GM21723 (cell line): Measurements from ENCODE around the gene LACRT.

ENCODE experiments used
- ATAC-seq: cut with Tn5 transposase; IDR thresholded peaks from one replicate; pipeline ENCODE4 v1.9.1; 2021; ENCODE audit warnings: mild to moderate bottlenecking, moderate library complexity; ENCODE audit not compliant: unreplicated experiment

LACRT gene

DNA sequence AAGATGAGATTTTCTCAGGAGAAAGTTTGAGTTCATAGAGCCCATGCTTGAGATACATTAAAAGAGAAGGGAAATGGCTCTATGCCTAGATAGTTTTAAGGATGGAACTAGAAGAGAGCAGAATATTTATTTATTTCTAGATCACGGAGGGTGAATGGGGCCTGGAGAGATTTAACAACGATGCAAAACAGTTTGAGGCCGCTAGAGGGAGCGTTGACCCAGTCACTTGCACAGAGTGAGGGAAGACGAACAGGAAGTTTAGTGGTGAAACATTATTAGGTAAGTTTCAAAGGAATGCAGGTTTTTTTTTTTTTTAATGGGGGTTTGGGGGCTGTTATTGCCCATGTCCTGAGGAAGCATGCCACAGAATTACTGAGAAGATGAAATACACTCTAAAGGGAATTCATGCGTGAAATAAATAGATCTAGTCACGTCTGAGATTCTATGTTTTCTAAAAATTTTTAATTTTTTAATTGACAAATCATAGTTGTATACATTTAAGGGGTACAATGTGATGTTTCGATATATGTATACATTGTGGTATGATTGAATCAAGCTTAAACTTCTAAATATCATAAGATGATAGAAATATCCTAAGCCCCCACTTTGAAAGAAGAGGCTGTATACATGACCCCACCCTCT lies 31.4 kb downstream of the LACRT start:
- ATAC-seq, result peak; percentile 97

DNA sequence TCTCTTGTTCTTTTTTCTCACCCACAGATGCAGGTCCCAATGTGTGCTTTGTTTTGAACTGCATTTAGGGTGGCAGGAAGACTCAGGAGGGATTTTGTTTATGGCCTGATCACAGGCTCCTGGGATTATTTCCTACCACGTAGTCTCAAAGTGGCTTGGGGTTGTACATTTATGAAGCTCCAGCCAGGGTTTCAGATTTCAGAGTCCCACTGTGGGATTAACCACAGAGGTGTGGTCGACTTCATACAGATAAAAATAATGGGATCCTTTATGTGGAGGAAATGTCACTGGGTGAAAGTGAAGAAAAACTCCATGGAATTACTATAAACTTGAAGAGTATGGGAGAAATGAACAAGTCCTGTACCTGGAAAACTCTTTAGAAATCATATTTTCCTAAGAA lies 32.0 kb downstream of the LACRT start:
- ATAC-seq, result no peak

DNA sequence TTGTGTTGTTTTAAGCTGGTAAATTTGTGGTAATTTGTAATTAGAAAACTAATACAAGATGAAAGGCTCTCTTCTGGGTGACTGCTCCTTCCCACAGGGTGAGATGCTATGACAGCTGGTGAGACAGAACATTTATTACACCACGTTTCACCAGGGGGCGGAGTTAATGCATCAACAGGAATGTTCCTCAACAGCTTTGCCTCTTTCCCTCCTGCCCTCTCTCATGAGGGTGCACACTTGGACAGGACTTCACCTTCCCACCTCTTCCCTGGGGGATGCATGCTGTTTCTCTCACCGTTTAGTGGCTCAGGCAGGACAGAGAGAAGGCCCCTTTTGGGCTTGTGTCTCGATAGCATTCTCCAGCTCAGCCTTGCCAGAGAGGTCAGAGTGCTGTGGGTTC lies 32.9 kb downstream of the LACRT start:
- ATAC-seq, result no peak

DNA sequence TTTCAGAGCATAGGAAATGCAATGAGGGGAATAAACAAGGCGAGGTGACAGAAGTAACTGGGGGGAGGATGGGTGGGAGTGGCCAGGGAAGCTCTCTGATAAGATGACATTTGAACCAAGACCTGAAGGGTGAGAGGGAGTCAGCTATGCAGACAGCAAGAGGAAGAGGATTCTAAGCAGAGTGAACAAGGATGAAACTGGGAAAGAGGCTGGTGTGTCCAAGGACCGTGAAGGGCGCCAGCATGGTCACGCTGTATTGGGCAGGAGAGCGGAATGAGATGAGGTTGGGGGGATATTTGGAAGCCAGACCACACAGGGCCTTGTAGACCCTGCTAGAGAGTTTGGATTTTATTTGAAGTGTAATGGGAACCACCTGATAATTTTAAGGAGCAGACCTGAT lies 35.7 kb downstream of the LACRT start:
- ATAC-seq, result no peak

DNA sequence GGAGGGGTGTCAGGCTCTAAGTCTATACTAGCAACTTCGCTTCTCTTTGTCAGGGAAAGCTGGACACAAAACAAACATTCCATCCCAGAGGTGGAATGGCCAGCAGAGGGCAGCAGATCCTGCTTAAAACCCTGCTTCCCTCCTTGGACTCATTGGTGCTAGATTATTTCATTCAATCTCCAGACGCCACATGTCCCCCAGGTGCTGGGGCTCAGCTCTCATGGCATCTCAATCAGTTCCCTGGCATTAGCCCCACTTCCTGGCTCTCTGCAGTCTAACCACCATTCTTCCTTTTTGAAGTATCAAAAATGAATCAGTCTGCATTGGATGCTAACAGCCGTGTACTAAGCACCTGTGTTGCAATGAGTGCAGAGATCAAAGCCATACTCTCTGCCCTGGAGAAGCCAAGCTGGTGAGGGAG lies 38.2 kb downstream of the LACRT start:
- ATAC-seq, result peak; percentile 57

GRCh38 chr12:54595471-54595870 lies 39.2 kb downstream of the LACRT start:
- no peak for ATAC-seq

DNA sequence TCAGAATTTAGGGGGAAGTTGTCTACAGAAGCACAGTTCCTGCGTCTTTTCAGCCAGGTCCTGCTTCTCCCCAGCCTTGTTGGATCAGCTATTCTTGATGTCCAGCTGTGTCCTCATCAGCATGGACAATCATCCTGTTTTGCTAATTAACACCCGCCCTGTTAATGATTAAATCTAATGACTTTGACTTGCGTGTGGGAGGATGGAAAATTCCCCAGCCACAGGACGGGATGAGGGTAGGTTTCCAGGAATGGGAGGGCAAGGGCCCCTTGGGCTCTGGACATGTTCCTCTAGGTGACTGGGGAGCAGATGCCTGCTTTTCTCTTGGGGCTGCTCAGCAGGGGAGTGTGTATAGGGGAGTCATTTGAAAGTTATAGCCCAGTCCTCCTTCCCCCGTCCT lies 41.0 kb downstream of the LACRT start:
- ATAC-seq, result no peak

- ATAC-seq, result no peak
Measured at GRCh38 chr12:54593135-54593534, 41.6 kb downstream of the LACRT start.

DNA sequence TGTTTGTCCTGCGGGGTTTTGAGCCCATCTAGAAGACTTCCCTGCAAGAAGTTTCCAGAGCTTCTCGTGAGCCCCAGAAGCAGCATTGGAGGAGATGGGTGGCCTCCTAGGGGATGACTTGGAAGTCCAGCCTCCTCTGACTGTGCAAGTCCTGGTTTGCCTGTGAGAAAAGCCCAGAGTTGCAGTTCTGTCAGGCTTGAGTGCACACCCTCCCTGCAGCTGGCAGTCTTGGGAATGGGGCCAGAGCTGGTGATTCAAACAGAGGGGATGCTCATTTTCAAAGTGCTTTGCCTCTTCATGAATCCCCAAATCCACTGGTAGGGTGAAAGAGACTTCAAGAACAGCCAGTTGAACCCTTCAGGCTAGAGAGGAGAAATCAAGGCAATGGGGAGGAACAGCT lies 42.4 kb downstream of the LACRT start:
- ATAC-seq, result no peak

- no peak for ATAC-seq
Measured at GRCh38 chr12:54590978-54591591, 43.6 kb downstream of the LACRT start.

DNA sequence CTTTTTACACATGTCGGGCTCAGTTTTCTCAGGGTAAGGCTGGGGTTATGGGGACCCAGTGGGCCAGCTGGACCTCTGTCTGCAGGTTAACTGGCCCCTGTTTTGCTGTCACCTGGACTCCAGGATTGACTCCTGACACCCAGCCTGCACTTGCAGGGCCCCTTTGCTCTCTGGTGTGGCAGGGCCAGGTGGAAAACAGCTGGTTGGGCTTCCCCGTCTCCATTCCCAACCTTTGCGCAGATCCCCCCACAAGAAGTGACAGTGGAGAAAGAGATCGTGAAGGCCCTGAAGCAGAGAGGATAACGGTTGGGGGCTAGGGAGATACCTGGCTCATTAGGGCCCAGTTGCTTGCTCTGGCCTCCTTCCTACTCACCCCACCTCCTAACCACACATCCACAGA lies 44.7 kb downstream of the LACRT start:
- no peak for ATAC-seq

GRCh38 chr12:54588890-54589267 lies 45.8 kb downstream of the LACRT start:
- no peak for ATAC-seq

- no peak for ATAC-seq
Measured at GRCh38 chr12:54588110-54588889, 46.4 kb downstream of the LACRT start, which contains the start of gene PPP1R1A. PPP1R1A (minus strand) TSS chr12:54588659; CDS start chr12:54588488, 171 bp downstream.

DNA sequence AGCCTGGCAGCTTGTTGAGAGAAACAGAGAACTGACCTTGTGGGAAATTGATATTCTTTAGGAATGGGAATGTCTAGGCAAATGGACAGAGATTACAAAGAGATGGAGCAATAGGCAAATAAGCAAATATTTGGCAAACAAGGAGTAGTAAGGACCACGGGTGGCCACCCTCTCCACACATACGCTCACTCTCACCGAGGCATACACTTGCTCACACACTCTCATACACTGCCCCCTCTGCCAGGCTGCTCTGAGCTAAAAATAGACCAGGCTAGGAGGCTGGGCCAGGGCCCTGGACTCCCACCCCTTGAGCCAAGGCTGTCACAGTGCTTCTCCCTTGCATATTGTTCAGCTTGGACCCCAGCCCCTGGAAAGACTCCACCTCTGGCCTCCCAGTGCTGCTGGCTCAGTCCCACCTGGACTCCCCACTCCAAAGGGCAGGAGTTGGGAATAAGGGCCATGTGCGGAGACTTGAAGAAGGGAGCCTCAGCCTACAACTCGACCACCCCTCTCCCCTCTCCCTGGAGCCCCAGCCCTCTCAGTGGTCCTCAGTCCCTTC lies 47.3 kb downstream of the LACRT start:
- no peak for ATAC-seq

DNA sequence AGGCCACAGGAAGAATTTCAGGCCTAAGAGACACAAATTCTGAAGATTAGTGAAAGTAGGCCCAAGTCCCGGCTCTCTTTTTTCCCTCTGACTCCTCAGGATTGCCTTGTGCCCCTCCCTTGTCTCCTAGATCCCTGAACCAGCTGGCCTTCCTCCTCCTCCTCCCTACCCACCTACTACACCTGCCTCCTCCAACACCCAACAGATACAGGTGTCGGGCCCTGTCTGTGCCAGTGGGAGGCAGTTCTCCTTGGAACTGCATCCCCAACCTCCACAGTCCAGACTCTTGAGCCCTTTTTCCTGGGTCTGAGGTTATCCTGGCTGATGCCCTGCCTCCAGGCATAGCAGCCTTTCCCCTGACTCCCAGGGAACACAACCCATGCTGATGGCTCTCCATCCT lies 48.1 kb downstream of the LACRT start:
- ATAC-seq, result no peak

- no peak for ATAC-seq
Measured at GRCh38 chr12:54585243-54585642, 49.5 kb downstream of the LACRT start.

GRCh38 chr12:54584128-54584527 lies 50.6 kb downstream of the LACRT start:
- no peak for ATAC-seq

DNA sequence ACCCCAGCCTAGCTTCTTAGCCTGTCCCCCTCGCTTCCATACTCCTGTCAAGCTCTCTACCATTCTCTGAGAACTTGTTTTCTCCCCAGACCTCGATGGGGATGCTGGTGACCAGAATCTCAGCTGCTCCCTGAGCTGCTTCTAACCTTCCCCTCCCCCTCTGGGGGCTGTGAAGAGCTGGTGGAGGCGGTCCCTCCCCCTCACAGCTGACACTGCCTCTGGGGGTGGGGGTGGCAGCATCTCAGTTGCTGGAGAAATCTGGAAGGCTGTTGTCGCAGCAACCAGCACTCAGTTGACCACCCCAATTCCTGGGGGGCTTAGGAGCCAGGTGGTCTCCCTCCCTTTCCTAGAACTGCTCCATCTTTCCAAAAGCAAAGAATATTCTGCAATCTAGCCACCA lies 51.0 kb downstream of the LACRT start:
- ATAC-seq, result no peak

DNA sequence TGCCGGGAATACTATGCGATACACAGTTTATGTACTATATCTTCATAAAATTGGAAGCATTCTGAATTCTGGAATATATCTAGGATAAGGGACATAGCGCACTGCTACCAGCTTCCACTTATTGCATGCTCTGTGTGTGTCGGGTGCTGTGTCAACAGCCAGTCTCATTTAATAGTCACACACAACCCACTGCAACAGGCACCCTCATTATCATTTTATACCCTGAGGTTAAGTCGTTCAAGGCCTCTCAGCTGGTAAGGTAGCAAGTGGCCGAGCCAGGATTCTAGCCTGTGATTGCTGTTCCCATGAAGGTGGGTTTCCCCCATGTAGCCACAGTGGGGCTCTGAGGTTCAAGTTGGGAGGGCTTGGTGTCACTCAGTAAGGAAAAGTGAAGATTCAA lies 53.3 kb downstream of the LACRT start:
- no peak for ATAC-seq
